NB4 (cell line): ENCODE measurements around the gene TTC22.

ENCODE experiments used
- DNase-seq: peaks from one replicate; pipeline ENCODE4 v3.0.0; 2010; ENCODE audit warnings: low read depth
- H3K4me3 ChIP-seq: one replicate; pipeline ENCODE4 v1.5.1; 2011; ENCODE audit warnings: mild to moderate bottlenecking, low read depth, low read length, moderate library complexity
- CTCF ChIP-seq: IDR thresholded peaks from one replicate; pipeline ENCODE4 v1.5.1; 2012; ENCODE audit warnings: low read depth, low read length
- MAX ChIP-seq: IDR thresholded peaks from 2 replicates; pipeline ENCODE4 v1.6.1; 2011; ENCODE audit warnings: low read depth, low read length
- MYC ChIP-seq: IDR thresholded peaks from 2 replicates; pipeline ENCODE4 v1.6.1; 2011; ENCODE audit warnings: low read depth, low read length
- POLR2A ChIP-seq: IDR thresholded peaks from 2 replicates; pipeline ENCODE4 v1.6.1; 2011; ENCODE audit warnings: mild to moderate bottlenecking; ENCODE audit not compliant: insufficient read length; ENCODE audit errors: extremely low read depth

TTC22 gene

GRCh38 chr1:54834007-54834541 is 33.0 kb upstream of the TTC22 start:
- TF ChIP-seq MYC = no peak
- TF ChIP-seq POLR2A = no peak
- no peak for TF ChIP-seq CTCF
- TF ChIP-seq MAX = no peak
- no peak overlapping the region for H3K4me3 ChIP-seq
- DNase-seq = no peak

- H3K4me3 ChIP-seq = no peak overlapping the region
- TF ChIP-seq POLR2A = no peak
- no peak for TF ChIP-seq MYC
- no peak for TF ChIP-seq CTCF
- TF ChIP-seq MAX = no peak
- no peak for DNase-seq
Observed at GRCh38 chr1:54833121-54833520, 32.0 kb upstream of the TTC22 start.

- TF ChIP-seq POLR2A = no peak
- TF ChIP-seq MYC = no peak
- TF ChIP-seq CTCF = no peak
- TF ChIP-seq MAX = no peak
- no peak for DNase-seq
- H3K4me3 ChIP-seq = no peak overlapping the region
Observed at GRCh38 chr1:54826226-54826816, 25.2 kb upstream of the TTC22 start.

- no peak for DNase-seq
- no peak overlapping the region for H3K4me3 ChIP-seq
- no peak for TF ChIP-seq CTCF
- no peak for TF ChIP-seq POLR2A
- no peak for TF ChIP-seq MAX
- TF ChIP-seq MYC = no peak
Observed at GRCh38 chr1:54825696-54826095, 24.6 kb upstream of the TTC22 start.

GRCh38 chr1:54823670-54824069 is 22.5 kb upstream of the TTC22 start:
- DNase-seq = no peak
- TF ChIP-seq CTCF (no peak), POLR2A (no peak), MYC (no peak), MAX (no peak)
- H3K4me3 ChIP-seq = no peak overlapping the region

- no peak for TF ChIP-seq MYC
- TF ChIP-seq MAX = no peak
- TF ChIP-seq CTCF = no peak
- TF ChIP-seq POLR2A = no peak
- no peak overlapping the region for H3K4me3 ChIP-seq
- DNase-seq = no peak
Observed at GRCh38 chr1:54819733-54820132, 18.6 kb upstream of the TTC22 start.
